Measurements from ENCODE around the gene TPT1. TPM values are rescaled to one million over a fixed set of nuclear protein-coding genes. Genes with fewer than 3 reads are reported as not detected.

Gene TPT1
- total and polyA plus RNA-seq, 10 donors, result 2,558 to 10,629 (median 4,026) TPM

DNA sequence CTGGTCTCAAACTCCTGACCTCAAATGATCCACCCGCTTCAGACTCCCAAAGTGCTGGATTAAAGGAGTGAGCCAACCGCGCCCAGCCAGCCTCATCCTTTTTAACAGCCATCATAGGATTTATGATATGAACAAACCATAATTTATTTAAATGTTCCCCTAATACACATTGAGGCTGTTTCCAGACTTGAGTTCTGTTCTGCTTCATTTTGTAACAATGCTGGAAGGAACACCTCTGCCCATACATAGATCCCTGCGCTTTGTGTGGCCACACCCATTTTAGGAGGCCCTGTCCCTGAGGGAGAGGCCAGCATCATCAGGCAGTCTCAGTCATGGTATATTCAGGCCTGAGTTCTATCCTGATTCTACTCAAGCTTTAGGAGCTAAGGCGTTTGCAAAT lies 35.9 kb downstream of the TPT1 start:
- TF ChIP-seq POLR2A (IDR thresholded peaks at IDR 0.05), result no peak
- no peak for TF ChIP-seq CTCF (IDR thresholded peaks at IDR 0.05 in 8 of 11, conservative IDR thresholded peaks at IDR 0.05 in 3 of 11)
- no peak for TF ChIP-seq POLR2AphosphoS5 (IDR thresholded peaks at IDR 0.05)
- intact Hi-C loops (cut with DNase I; ENCODE audit: low total_unique reads), result no loop called here
- peaks cover 0 to 8% (median 6%) of the 10 kb centered on the region in 6 donors for H3K4me1 ChIP-seq
- DNase-seq, result no peak
- no peak overlapping the region for H3K27ac ChIP-seq
- no peak overlapping the region for H3K4me3 ChIP-seq
- 87 to 95% (median 90%) methylated on average over 5 of the region's 5 CpGs for WGBS, 5 donors
- peaks cover 0 to 26% (median 0%) of the 10 kb centered on the region in 7 donors for H3K27me3 ChIP-seq (replicated peaks in 1 of 7)
- no peaks in the 10 kb centered on the region for H3K36me3 ChIP-seq
- H3K9me3 ChIP-seq, result no peaks in the 10 kb centered on the region

DNA sequence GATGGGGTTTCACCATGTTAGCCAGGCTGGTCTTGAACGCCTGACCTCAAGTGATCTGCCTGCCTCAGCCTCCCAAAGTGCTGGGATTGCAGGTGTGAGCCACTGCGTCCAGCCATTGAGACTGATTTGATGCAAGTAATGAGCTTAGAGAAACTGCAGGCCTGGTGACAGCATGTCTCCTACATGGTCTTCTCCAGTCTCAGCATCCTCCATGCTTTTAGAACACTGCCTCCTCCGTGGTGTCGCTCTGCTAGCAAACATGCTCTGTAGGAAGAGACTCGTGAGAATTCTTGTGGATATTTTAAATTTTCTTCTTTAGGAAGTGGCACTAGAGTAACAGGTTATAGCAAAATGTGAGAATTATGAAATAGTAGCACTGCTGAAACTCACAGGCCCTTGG lies 37.1 kb downstream of the TPT1 start:
- H3K4me3 ChIP-seq, result no peak overlapping the region
- H3K4me1 ChIP-seq, result no peaks in the 10 kb centered on the region
- no peak overlapping the region for H3K27ac ChIP-seq
- H3K27me3 ChIP-seq (replicated peaks in 1 of 7), result peaks cover 0 to 25% (median 0%) of the 10 kb centered on the region in 7 donors
- WGBS, 5 donors, result 82 to 93% (median 87%) methylated on average over 4 to 5 of the region's 5 CpGs
- no peaks in the 10 kb centered on the region for H3K36me3 ChIP-seq
- intact Hi-C loops (cut with DNase I; ENCODE audit: low total_unique reads), result no loop called here
- DNase-seq, result no peak
- no peaks in the 10 kb centered on the region for H3K9me3 ChIP-seq
- TF ChIP-seq POLR2A (IDR thresholded peaks at IDR 0.05) (no peak), POLR2AphosphoS5 (IDR thresholded peaks at IDR 0.05) (no peak), CTCF (IDR thresholded peaks at IDR 0.05 in 8 of 11, conservative IDR thresholded peaks at IDR 0.05 in 3 of 11) (no peak)

DNA sequence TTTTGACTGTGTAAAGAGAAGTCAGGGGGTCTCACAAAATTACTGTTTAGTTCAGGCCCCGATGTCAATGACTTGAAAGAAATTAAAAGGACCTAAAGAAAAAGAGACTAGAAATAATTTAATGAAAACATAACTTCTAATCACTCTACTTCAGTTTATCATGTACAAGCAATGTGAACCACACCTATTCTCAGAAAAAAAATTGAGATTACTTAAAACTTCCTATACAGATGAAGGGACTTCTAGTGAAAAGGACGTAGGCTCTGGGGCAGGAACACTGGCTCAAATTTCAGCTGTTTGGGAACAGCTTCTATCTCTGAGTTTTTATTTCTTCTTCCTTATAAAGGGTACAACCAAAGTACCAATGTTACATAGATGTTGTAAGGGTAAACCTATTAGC lies 38.0 kb downstream of the TPT1 start:
- H3K36me3 ChIP-seq, result no peaks in the 10 kb centered on the region
- no peak overlapping the region for H3K27ac ChIP-seq
- no peak for TF ChIP-seq POLR2AphosphoS5 (IDR thresholded peaks at IDR 0.05)
- no peak for TF ChIP-seq CTCF (IDR thresholded peaks at IDR 0.05 in 8 of 11, conservative IDR thresholded peaks at IDR 0.05 in 3 of 11)
- TF ChIP-seq POLR2A (IDR thresholded peaks at IDR 0.05), result no peak
- intact Hi-C loops (cut with DNase I; ENCODE audit: low total_unique reads), result no loop called here
- H3K4me1 ChIP-seq, result peaks cover 0 to 4% (median 0%) of the 10 kb centered on the region in 6 donors
- WGBS, 5 donors, result 80 to 86% (median 84%) methylated on average over 2 of the region's 2 CpGs
- no peak for DNase-seq
- peaks cover 0 to 18% (median 0%) of the 10 kb centered on the region in 7 donors for H3K27me3 ChIP-seq (replicated peaks in 1 of 7)
- H3K9me3 ChIP-seq, result no peaks in the 10 kb centered on the region
- H3K4me3 ChIP-seq, result no peak overlapping the region

DNA sequence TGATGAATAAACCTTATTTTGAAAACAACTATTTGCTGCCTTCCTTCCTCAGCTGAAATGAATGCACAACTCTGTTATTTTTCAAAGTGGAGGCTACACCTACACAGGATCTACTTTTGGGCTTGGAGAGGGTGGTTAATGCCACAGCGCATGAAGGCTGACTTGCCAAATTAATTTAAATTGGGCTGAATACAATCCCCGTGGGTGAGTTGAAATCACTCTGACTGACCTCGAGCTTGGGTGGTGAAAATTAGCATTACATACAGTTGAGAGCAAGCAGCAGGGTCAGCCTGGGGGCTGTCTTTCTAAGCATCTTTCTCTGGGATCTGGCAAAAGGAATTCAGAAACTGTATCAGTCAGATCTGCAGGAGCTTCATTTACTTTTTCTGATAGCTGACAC lies 38.5 kb downstream of the TPT1 start:
- intact Hi-C loops (cut with DNase I; ENCODE audit: low total_unique reads), result no loop called here
- WGBS, 5 donors, result 47 to 57% (median 53%) methylated on average over 3 of the region's 3 CpGs

More for the DNA sequence above, 38.5 kb downstream of the TPT1 start:
- H3K9me3 ChIP-seq, result no peaks in the 10 kb centered on the region
- no peak for DNase-seq
- TF ChIP-seq CTCF (IDR thresholded peaks at IDR 0.05 in 8 of 11, conservative IDR thresholded peaks at IDR 0.05 in 3 of 11), result no peak
- no peak for TF ChIP-seq POLR2A (IDR thresholded peaks at IDR 0.05)
- no peak for TF ChIP-seq POLR2AphosphoS5 (IDR thresholded peaks at IDR 0.05)
- no peak overlapping the region for H3K4me3 ChIP-seq
- no peaks in the 10 kb centered on the region for H3K36me3 ChIP-seq
- peaks cover 0 to 9% (median 0%) of the 10 kb centered on the region in 6 donors for H3K4me1 ChIP-seq
- no peak overlapping the region for H3K27ac ChIP-seq
- H3K27me3 ChIP-seq (replicated peaks in 1 of 7), result peaks cover 0 to 15% (median 0%) of the 10 kb centered on the region in 7 donors

Data from spleen (tissue), 11 donors.